ENCODE results near the gene KCNG2.
A peak's percentile ranks its signal among the peaks of the same experiment; 100 is the strongest.

KCNG2 gene

DNA sequence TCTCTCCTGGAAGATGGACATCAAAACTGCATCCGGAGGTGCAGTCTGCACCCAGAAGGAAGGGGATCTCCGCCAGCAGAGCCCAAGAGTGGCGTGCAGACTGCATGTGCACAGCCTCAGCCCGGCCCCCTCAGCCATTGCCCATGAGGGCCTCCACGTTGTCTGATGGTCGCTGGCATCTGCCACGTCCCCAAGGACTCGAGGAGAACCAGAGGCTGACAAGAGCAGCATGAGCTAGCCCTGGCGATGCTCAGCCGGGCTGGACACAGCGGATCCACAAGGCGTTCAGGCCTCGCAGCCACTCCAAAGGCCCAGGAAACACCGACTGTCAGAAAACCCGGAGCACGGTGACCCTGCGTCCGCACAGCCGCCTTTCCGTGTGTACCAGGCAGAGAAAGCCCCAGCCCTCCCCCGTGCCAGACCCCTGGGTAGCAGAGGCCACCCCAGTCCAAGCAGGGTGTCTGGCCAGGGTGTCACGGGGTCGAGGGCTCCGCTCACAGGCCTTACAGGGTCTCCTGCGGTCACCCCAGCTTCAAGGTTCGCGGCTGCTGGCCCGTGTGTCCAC lies 105.4 kb downstream of the KCNG2 start:
- TF ChIP-seq, protein P1, sequence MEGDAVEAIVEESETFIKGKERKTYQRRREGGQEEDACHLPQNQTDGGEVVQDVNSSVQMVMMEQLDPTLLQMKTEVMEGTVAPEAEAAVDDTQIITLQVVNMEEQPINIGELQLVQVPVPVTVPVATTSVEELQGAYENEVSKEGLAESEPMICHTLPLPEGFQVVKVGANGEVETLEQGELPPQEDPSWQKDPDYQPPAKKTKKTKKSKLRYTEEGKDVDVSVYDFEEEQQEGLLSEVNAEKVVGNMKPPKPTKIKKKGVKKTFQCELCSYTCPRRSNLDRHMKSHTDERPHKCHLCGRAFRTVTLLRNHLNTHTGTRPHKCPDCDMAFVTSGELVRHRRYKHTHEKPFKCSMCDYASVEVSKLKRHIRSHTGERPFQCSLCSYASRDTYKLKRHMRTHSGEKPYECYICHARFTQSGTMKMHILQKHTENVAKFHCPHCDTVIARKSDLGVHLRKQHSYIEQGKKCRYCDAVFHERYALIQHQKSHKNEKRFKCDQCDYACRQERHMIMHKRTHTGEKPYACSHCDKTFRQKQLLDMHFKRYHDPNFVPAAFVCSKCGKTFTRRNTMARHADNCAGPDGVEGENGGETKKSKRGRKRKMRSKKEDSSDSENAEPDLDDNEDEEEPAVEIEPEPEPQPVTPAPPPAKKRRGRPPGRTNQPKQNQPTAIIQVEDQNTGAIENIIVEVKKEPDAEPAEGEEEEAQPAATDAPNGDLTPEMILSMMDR (conservative IDR thresholded peaks at IDR 0.05; ENCODE audit: control insufficient read depth, insufficient read depth, low read depth, low read length) = no peak
- H3K4me3 ChIP-seq (ENCODE audit: control insufficient read depth, low read depth, low read length) = no peak overlapping the region
- no peak for DNase-seq (ENCODE audit: low read depth)

DNA sequence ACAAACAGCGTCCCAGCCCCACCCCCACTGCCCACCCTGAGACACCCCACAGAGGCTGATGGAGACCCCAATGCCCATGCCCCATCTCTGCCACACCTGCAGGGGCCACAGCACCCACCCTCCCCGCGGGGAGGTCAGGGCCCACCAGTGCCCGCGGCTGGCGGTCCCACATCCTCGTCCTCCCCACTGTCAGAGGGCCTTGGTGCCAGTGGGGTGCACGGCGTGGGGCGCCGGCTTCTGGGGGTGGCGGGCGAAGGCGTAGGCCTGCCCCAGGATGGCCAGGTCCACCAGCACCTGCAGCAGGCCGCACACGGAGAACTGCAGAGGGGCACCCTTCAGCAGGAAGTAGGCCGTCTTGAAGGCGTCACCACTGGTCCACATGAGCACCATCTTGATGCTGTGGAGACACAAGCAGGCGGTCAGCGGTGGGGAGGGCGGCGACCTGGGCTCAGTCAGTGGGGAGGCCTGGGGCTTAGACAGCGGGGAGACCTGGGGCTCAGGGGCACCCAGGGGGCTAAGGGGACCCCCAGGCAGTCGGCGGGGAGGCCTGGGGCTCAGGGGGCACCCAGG lies 106.1 kb downstream of the KCNG2 start:
- DNase-seq (ENCODE audit: low read depth) = no peak
- no peak overlapping the region for H3K4me3 ChIP-seq (ENCODE audit: control insufficient read depth, low read depth, low read length)
- TF ChIP-seq, protein P1 (conservative IDR thresholded peaks at IDR 0.05; ENCODE audit: control insufficient read depth, insufficient read depth, low read depth, low read length) = no peak

DNA sequence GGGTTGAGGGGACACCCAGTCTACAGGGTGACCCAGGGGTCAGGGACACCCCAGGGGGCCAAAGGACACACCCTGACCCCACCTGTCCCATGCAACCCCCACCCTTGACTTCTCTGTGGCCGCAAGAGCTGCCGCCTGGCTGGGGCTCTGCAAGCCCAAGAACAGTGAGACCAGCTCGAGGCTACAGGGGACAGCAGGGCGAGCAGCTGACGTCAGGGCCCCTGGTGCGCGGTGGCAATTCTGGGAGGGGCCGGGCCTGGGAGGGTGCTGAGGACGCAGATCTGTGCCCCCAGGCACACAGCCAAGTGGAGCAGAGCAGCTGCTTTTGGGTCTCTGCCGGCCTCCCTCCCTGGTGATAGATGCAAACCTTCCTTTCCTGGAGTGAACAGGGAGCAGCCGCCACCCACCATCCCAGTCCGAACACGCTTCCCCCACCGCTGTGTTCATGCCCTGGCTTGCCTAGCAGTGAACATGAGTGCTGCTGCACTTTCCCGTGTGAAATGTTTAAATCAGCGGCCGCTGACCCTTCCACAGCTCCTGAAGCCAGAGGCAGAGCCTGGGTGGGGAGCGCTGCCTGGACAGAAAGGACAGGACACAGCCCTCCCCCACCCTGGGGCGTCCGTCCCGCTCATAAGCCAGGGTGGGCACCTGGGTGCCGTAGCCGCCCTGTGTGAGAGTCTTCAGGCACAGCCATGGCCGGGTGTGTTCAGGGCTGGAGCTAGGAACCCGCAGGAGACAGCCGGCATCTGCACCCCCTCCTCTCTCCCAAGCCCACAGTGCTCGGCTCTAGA lies 106.8 kb downstream of the KCNG2 start:
- TF ChIP-seq, protein P1 (conservative IDR thresholded peaks at IDR 0.05; ENCODE audit: control insufficient read depth, insufficient read depth, low read depth, low read length) = no peak
- DNase-seq (ENCODE audit: low read depth) = no peak
- no peak overlapping the region for H3K4me3 ChIP-seq (ENCODE audit: control insufficient read depth, low read depth, low read length)

DNA sequence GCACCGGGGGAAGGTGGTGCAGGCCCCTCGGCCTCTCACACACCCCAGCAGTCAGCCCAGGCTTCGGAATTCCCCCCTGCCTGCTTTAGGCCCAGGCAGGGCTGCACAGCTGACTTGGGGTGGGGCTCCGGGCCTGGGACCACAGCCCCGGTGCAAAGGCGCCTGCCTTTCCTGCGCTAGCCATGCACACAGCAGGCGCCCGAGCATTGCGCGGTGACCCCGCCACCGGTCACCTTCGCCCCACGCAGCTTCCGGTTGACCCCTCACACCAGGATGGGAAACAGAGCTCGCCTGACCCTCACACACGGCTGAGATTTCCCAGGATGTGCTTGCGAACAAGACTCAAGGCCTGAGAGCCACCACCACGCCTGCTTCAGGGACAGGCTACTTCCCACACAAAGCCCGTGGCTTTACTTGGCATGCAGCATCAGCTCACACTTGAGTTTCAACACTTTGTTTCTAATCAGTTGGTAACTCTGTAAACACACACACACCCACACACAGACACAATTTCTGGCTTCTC lies 107.7 kb downstream of the KCNG2 start:
- no peak overlapping the region for H3K4me3 ChIP-seq (ENCODE audit: control insufficient read depth, low read depth, low read length)
- DNase-seq (ENCODE audit: low read depth) = peak; percentile 36
- TF ChIP-seq, protein P1 (conservative IDR thresholded peaks at IDR 0.05; ENCODE audit: control insufficient read depth, insufficient read depth, low read depth, low read length) = no peak

DNA sequence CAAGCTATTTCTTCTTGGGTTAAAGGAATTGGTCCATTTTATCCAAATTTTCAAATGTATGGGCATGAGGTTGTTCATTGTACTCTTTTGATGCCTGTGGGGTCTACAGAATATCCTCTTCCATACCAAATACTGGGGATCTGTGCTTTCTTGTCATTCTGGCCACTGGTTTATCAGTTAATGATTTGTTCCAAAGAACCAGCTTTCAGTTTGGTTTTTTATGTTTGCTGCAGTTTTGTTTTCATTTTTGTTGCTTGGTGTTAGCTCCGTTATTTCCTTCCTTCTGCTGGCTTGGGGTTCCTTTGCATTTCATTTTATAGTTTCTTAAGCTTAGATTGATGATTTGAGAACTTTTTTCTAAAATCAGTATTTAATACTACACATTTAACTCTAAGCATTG lies 108.3 kb downstream of the KCNG2 start:
- DNase-seq (ENCODE audit: low read depth) = no peak
- TF ChIP-seq, protein P1 (conservative IDR thresholded peaks at IDR 0.05; ENCODE audit: control insufficient read depth, insufficient read depth, low read depth, low read length) = no peak
- H3K4me3 ChIP-seq (ENCODE audit: control insufficient read depth, low read depth, low read length) = no peak overlapping the region

DNA sequence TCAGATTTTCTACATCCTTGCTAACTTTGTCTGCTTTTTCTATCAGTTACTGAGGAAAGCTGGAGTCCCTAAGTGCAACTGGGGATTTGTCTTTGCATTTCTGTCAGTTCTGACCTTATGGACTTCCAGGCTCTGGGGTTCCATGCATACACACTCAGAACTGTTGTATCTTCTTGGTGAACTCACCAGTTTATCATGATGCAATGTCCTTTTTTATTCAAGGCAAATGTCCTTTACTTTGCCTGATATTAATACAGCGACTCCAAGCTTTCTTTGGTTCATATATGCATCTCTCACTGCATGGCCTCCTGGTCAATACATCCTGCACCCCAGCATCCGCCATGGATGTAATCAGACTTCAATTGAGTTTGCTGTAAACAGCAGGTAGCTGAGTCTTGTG lies 109.0 kb downstream of the KCNG2 start:
- no peak overlapping the region for H3K4me3 ChIP-seq (ENCODE audit: control insufficient read depth, low read depth, low read length)
- TF ChIP-seq, protein P1 (conservative IDR thresholded peaks at IDR 0.05; ENCODE audit: control insufficient read depth, insufficient read depth, low read depth, low read length) = no peak
- DNase-seq (ENCODE audit: low read depth) = no peak

Data from fibroblast of mammary gland (primary cell).